Neural progenitor cell (in vitro differentiated cells): Measurements from ENCODE around the gene B4GALNT1.

Experiments
- EZH2 ChIP-seq: fragments of 200-600 bp; sonication (generic); IDR thresholded peaks from 2 replicates; pipeline ENCODE4 v1.6.1; 2017; ENCODE audit warnings: antibody characterized with exemption, mild to moderate bottlenecking, moderate library complexity
- EZH2phosphoT487 ChIP-seq: fragments of 200-600 bp; sonication (generic); IDR thresholded peaks from 2 replicates; pipeline ENCODE4 v1.6.1; 2017; ENCODE audit warnings: antibody characterized with exemption
- TF ChIP-seq, protein P1 (sequence below): fragments of 200-600 bp; sonication (generic); IDR thresholded peaks from 2 replicates; pipeline ENCODE4 v1.5.1; 2017; ENCODE audit warnings: antibody characterized with exemption, mild to moderate bottlenecking

GRCh38 chr12:57618966-57619433 lies 14.0 kb downstream of the B4GALNT1 start:
- TF ChIP-seq, protein P1, sequence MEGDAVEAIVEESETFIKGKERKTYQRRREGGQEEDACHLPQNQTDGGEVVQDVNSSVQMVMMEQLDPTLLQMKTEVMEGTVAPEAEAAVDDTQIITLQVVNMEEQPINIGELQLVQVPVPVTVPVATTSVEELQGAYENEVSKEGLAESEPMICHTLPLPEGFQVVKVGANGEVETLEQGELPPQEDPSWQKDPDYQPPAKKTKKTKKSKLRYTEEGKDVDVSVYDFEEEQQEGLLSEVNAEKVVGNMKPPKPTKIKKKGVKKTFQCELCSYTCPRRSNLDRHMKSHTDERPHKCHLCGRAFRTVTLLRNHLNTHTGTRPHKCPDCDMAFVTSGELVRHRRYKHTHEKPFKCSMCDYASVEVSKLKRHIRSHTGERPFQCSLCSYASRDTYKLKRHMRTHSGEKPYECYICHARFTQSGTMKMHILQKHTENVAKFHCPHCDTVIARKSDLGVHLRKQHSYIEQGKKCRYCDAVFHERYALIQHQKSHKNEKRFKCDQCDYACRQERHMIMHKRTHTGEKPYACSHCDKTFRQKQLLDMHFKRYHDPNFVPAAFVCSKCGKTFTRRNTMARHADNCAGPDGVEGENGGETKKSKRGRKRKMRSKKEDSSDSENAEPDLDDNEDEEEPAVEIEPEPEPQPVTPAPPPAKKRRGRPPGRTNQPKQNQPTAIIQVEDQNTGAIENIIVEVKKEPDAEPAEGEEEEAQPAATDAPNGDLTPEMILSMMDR, result no peak
- TF ChIP-seq EZH2 (no peak), EZH2phosphoT487 (no peak)
